T-helper 17 cell (primary cell): ENCODE data around the gene CASZ1. TPM values are rescaled to one million over a fixed set of nuclear protein-coding genes. Genes with fewer than 3 reads are reported as not detected.

Experiments used
- ATAC-seq: fragments of 150-1000 bp; cut with Tn5 transposase; 2 replicates; pipeline ENCODE4 v1.10.0; 2021; ENCODE audit warnings: mild to moderate bottlenecking, moderate library complexity
- DNase-seq, 3 donors: peaks; one replicate each; pipeline versions ENCODE4 v3.0.0 to v3.0.0-alpha.2; 2020 to 2021
- H3K9me3 ChIP-seq: one replicate; pipeline ENCODE4 v1.7.0; 2013; ENCODE audit warnings: low read length, mild to moderate bottlenecking; ENCODE audit not compliant: control insufficient read depth, poor library complexity, severe bottlenecking
- H3K27ac Mint-ChIP-seq: one replicate; pipeline ENCODE4 v1.8.0; 2022; ENCODE audit warnings: mild to moderate bottlenecking, moderate library complexity, mixed read lengths
- H3K27me3 Mint-ChIP-seq: one replicate; pipeline ENCODE4 v1.8.0; 2022; ENCODE audit warnings: mixed read lengths
- H3K36me3 Mint-ChIP-seq: one replicate; pipeline ENCODE4 v1.8.0; 2022; ENCODE audit warnings: low read depth, mixed read lengths
- H3K4me1 Mint-ChIP-seq: one replicate; pipeline ENCODE4 v1.8.0; 2022; ENCODE audit warnings: mild to moderate bottlenecking, mixed read lengths
- H3K4me3 Mint-ChIP-seq: one replicate; pipeline ENCODE4 v1.8.0; 2022; ENCODE audit warnings: mild to moderate bottlenecking, moderate library complexity, mixed read lengths
- total RNA-seq, 4 donors: library from RNA in 2 of 4; stranded (reverse) in 2 of 4; gene quantifications; one replicate each; pipeline ENCODE4 v1.2.3 and lab custom pipeline; 2022 to 2026

Gene CASZ1
- total RNA-seq, 2 donors from 2014 or later, result 20.8 to 21.2 TPM

GRCh38 chr1:10738061-10739058 lies 58.1 kb downstream of the CASZ1 start:
- H3K27ac Mint-ChIP-seq, result no peak overlapping the region
- DNase-seq, result no peak
- H3K27me3 Mint-ChIP-seq, result peaks cover 41% of the 10 kb centered on the region
- H3K36me3 Mint-ChIP-seq, result peaks cover 3% of the 10 kb centered on the region
- ATAC-seq, result no peak
- no peak overlapping the region for H3K4me3 Mint-ChIP-seq
- no peaks in the 10 kb centered on the region for H3K9me3 ChIP-seq
- H3K4me1 Mint-ChIP-seq, result peaks cover 2% of the 10 kb centered on the region

GRCh38 chr1:10737651-10738050 lies 58.8 kb downstream of the CASZ1 start:
- Mint-ChIP-seq H3K27me3 (peaks cover 43% of the 10 kb centered on the region), H3K36me3 (peaks cover 3% of the 10 kb centered on the region), H3K27ac (no peak overlapping the region), H3K4me1 (peaks cover 2% of the 10 kb centered on the region), H3K4me3 (no peak overlapping the region)
- DNase-seq, result no peak
- ATAC-seq, result no peak
- H3K9me3 ChIP-seq, result no peaks in the 10 kb centered on the region

- Mint-ChIP-seq H3K4me1 (peaks cover 2% of the 10 kb centered on the region), H3K27ac (no peak overlapping the region), H3K27me3 (peaks cover 39% of the 10 kb centered on the region), H3K36me3 (peaks cover 3% of the 10 kb centered on the region), H3K4me3 (no peak overlapping the region)
- ATAC-seq (no peak), DNase-seq (no peak)
- no peaks in the 10 kb centered on the region for H3K9me3 ChIP-seq
Observed at GRCh38 chr1:10736634-10737586, 59.5 kb downstream of the CASZ1 start.

GRCh38 chr1:10735563-10736305 lies 60.7 kb downstream of the CASZ1 start:
- DNase-seq, result no peak
- H3K4me3 Mint-ChIP-seq, result no peak overlapping the region
- H3K4me1 Mint-ChIP-seq, result peaks cover 2% of the 10 kb centered on the region
- peaks cover 36% of the 10 kb centered on the region for H3K27me3 Mint-ChIP-seq
- ATAC-seq, result no peak
- H3K36me3 Mint-ChIP-seq, result peaks cover 3% of the 10 kb centered on the region
- H3K27ac Mint-ChIP-seq, result no peak overlapping the region
- no peaks in the 10 kb centered on the region for H3K9me3 ChIP-seq

DNA sequence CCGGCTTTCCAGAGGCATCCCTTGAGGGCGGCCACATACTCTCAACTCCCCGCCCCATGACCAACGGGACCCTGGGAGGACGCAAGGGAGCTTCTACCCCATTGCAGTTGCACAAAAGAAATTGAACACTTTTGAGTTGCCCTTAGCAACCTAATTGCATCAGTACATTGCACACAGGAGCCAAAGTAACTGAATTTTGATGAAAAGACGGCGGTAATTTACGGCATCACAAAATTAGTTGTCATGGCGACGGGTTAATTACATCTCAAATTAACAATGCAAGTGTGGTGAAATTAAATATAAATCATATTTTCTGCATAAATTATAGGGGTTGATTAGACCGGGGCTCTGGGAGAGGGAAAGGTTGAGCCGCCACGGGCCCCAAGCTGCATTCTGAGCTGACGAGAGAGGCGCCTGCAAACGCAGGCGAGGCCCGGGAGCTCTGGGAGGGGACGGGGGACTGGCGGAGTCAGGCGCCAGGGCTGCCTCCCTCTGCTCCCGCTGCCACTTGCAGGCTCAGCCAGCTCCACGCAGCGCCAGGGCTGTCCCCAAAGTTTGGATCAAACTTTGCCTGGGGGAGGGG lies 61.4 kb downstream of the CASZ1 start:
- Mint-ChIP-seq H3K27me3 (peaks cover 31% of the 10 kb centered on the region), H3K27ac (no peak overlapping the region), H3K4me1 (no peaks in the 10 kb centered on the region), H3K4me3 (no peak overlapping the region), H3K36me3 (no peaks in the 10 kb centered on the region)
- ATAC-seq (no peak), DNase-seq (no peak)
- H3K9me3 ChIP-seq, result no peaks in the 10 kb centered on the region

DNA sequence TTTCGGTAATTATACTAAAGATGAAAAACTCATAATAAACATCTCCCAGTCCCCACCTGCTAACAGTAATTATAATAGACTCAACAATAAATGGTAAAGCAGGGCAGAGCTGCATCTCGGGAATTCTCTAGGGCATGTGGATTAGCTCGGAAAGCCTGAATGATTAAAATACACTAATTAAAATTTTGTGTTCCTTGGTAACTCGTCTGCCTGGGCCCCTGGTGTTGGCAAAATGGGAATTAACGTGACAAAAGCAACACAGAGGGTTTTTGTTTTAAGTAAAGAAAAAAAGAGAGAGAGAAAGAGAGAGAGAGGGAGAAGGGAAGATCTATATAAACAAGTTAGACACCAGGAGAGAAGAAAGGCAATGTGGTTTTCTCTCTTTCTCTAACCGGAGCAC lies 62.1 kb downstream of the CASZ1 start:
- H3K9me3 ChIP-seq, result no peaks in the 10 kb centered on the region
- H3K27me3 Mint-ChIP-seq, result peaks cover 24% of the 10 kb centered on the region
- H3K36me3 Mint-ChIP-seq, result no peaks in the 10 kb centered on the region
- no peaks in the 10 kb centered on the region for H3K4me1 Mint-ChIP-seq
- no peak overlapping the region for H3K27ac Mint-ChIP-seq
- ATAC-seq (no peak), DNase-seq (no peak)
- no peak overlapping the region for H3K4me3 Mint-ChIP-seq

DNA sequence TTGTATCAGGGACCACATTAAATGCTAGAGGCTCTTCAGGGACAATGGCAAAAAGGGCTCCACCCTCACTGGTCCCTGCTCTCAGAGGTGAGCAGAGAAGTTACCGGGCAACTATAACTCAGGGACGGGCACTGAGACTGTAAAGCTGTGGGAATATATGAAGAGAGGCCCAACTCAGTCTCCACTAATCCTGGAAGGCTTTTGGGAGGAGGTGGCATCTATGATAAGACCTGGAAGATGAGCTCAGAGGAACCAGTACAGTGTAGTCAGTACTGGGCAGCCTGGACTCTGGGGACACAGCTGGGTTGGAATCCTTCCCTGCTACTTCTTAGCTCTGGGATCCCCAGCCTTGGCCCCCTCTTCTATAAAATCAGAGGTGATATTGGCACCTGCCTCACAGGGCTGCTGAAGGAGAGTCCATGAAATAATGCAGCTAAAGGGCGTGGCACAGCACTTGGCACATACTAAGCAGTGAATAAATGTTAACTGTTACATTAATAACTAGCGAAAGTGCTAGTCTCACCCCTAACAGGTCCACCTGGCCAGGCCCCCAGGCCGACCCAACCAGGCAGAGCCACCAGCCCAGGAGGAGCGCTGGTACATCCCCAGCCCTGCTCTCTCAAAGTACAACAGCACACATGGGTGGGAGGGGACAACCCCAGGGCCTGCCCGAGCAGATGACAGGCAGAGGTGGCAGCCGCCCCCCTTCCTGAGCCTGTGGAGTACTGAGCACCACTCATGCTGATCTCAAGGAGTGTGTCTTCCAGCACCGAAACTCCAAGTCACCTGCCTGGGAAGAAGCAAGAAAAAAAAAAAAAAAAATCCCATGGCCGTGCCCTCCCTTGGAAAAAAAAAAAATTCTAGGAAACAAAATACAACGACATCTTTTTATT lies 62.7 kb downstream of the CASZ1 start:
- H3K9me3 ChIP-seq, result no peaks in the 10 kb centered on the region
- Mint-ChIP-seq H3K36me3 (no peaks in the 10 kb centered on the region), H3K27me3 (peaks cover 23% of the 10 kb centered on the region), H3K27ac (no peak overlapping the region), H3K4me1 (no peaks in the 10 kb centered on the region), H3K4me3 (no peak overlapping the region)
- no peak for ATAC-seq
- no peak for DNase-seq

DNA sequence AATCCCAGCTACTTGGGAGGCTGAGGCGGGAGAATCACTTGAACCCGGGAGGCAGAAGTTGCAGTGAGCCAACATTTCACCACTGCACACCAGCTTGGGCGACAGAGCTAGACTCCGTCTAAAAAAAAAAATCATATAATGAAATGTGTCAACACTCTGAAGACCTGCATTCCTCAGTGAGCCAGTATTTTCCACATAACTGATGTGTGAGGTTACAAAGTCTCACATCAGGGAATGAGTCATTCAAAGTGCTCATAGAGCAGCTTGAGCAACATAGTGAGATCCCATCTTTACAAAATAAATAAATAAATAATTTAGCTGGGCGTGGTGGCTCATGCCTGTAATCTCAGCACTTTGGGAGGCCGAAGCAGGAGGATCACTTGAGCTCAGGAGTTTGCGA lies 65.5 kb downstream of the CASZ1 start:
- H3K9me3 ChIP-seq, result no peaks in the 10 kb centered on the region
- Mint-ChIP-seq H3K27ac (no peak overlapping the region), H3K4me3 (no peak overlapping the region), H3K36me3 (no peaks in the 10 kb centered on the region), H3K4me1 (no peaks in the 10 kb centered on the region), H3K27me3 (peaks cover 23% of the 10 kb centered on the region)
- DNase-seq (no peak), ATAC-seq (no peak)

DNA sequence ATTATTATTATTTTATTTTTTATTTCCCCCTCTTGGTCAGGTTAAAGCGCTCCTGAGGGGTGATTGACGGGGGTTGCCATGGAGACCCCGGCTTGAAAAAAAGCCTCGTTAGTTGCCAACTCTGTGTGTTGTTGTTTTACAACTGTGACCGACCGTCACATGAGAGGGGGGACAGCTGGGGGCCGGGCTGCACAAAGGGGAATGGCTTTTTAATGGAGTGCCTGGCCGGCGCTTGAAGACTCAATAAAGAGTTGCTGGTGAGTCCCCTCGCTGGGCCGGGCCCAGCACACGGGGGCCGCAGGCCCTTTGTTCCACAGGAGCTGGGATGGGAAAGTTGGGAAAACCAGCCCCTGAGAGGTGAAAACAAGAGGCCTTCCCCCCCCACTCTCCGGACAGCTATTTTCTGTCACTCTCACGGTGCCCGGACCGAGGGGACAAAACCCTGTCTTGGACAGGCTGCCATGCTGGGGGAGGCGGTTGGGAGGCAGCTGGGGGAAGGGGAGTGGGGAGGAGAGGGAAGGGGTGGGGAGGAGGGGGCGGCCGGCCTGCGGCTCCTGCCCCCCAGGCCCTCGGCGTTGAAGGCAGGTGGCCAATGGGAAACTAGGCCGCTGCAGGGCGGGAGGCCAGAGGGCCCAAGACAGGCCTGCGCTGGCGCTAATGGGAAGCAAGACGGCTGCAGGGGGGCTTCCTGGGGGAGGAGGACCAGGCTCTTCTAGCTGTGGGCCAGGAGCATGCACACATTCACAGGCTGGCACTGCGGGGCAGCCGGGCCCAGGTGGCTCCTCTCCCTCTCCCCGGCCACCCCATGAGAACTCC lies 67.6 kb downstream of the CASZ1 start:
- ATAC-seq, result no peak
- H3K4me1 Mint-ChIP-seq, result no peaks in the 10 kb centered on the region
- H3K4me3 Mint-ChIP-seq, result no peak overlapping the region
- no peak for DNase-seq
- peaks cover 18% of the 10 kb centered on the region for H3K27me3 Mint-ChIP-seq
- no peak overlapping the region for H3K27ac Mint-ChIP-seq
- H3K36me3 Mint-ChIP-seq, result no peaks in the 10 kb centered on the region
- H3K9me3 ChIP-seq, result no peaks in the 10 kb centered on the region

GRCh38 chr1:10727751-10728232 lies 68.7 kb downstream of the CASZ1 start:
- no peaks in the 10 kb centered on the region for H3K36me3 Mint-ChIP-seq
- H3K9me3 ChIP-seq, result no peaks in the 10 kb centered on the region
- DNase-seq (no peak), ATAC-seq (no peak)
- no peak overlapping the region for H3K27ac Mint-ChIP-seq
- no peak overlapping the region for H3K4me3 Mint-ChIP-seq
- H3K27me3 Mint-ChIP-seq, result peaks cover 15% of the 10 kb centered on the region
- no peaks in the 10 kb centered on the region for H3K4me1 Mint-ChIP-seq

DNA sequence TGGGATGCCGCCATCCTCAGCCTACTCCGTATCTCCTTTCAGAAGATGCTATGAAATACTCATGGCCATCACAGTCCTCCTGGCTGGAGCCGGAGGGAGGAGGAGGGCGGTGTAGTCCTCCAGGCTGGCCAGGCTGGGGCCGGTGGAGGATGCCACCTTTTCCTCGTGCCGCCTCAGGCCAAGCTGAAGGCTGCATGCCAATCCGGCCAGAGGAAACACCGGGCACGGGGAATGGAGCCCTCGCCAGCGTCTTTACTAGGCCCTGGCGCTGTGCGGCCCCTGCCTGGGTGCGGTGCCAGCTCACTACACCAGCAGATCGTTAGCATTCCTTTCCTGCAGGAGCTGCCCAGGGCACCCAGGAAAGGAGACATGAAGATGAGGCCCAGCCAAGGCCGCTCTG lies 70.1 kb downstream of the CASZ1 start:
- Mint-ChIP-seq H3K4me3 (no peak overlapping the region), H3K36me3 (no peaks in the 10 kb centered on the region), H3K4me1 (no peaks in the 10 kb centered on the region), H3K27me3 (peaks cover 9% of the 10 kb centered on the region), H3K27ac (no peak overlapping the region)
- H3K9me3 ChIP-seq, result no peaks in the 10 kb centered on the region
- ATAC-seq (no peak), DNase-seq (no peak)
